WTC11 (cell line): ENCODE measurements around the gene SIRT3. TPM values are rescaled to one million over a fixed set of nuclear protein-coding genes. Genes with fewer than 3 reads are reported as not detected.

ENCODE experiments used
- ATAC-seq: fragments of 200-7000 bp; cut with Tn5 transposase; 2 replicates; pipeline ENCODE4 v1.10.0; 2021; ENCODE audit warnings: mild to moderate bottlenecking, moderate library complexity
- CTCF ChIA-PET: fragments of 300-600 bp; sonication (Branson Sonifier 250); formaldehyde crosslinking; loops from one replicate; lab custom pipeline; 2021; ENCODE audit warnings: antibody characterized with exemption; lab: Charles Lee
- POLR2A ChIA-PET: fragments of 350-600 bp; sonication (Branson Sonifier 250); formaldehyde crosslinking; loops from one replicate; lab custom pipeline; 2021; ENCODE audit warnings: antibody characterized with exemption; lab: Charles Lee
- DNase-seq: peaks from one replicate; pipeline ENCODE4 v3.0.0; 2021; ENCODE audit warnings: low spot score
- H3K27ac Mint-ChIP-seq: 2 replicates; pipeline ENCODE4 v1.8.0; 2021; ENCODE audit warnings: mixed read lengths
- H3K27me3 Mint-ChIP-seq: 2 replicates; pipeline ENCODE4 v1.8.0; 2021; ENCODE audit warnings: low read depth, mild to moderate bottlenecking, moderate library complexity, mixed read lengths
- H3K36me3 Mint-ChIP-seq: 2 replicates; pipeline ENCODE4 v1.8.0; 2021; ENCODE audit warnings: mixed read lengths
- H3K4me1 Mint-ChIP-seq: 2 replicates; pipeline ENCODE4 v1.8.0; 2022; ENCODE audit warnings: mixed read lengths
- H3K4me3 Mint-ChIP-seq: 2 replicates; pipeline ENCODE4 v1.8.0; 2021; ENCODE audit warnings: mild to moderate bottlenecking, moderate library complexity, mixed read lengths
- H3K9me3 Mint-ChIP-seq: 2 replicates; pipeline ENCODE4 v1.8.0; 2021; ENCODE audit warnings: mixed read lengths
- ATF2 ChIP-seq: sonication (generic); formaldehyde crosslinking; IDR thresholded peaks from 2 replicates; pipeline ENCODE4 v1.8.1; 2022; ENCODE audit warnings: low read depth, missing genetic modification reagents, borderline replicate concordance
- CBFB ChIP-seq: sonication (generic); formaldehyde crosslinking; IDR thresholded peaks from 2 replicates; pipeline ENCODE4 v1.8.1; 2022; ENCODE audit warnings: mild to moderate bottlenecking, low read depth, missing genetic modification reagents
- CREM ChIP-seq: sonication (generic); formaldehyde crosslinking; IDR thresholded peaks from 2 replicates; pipeline ENCODE4 v1.8.1; 2022; ENCODE audit warnings: mild to moderate bottlenecking, missing genetic modification reagents, moderate library complexity
- ERG ChIP-seq: fragments of 250-450 bp; sonication (Bioruptor Pico); IDR thresholded peaks from 2 replicates; pipeline ENCODE4 v1.8.0; 2021; ENCODE audit warnings: mild to moderate bottlenecking
- FOXK1 ChIP-seq: sonication (generic); formaldehyde crosslinking; IDR thresholded peaks from 2 replicates; pipeline ENCODE4 v1.8.0; 2022; ENCODE audit warnings: mild to moderate bottlenecking, moderate library complexity, missing genetic modification reagents
- MYBL2 ChIP-seq: sonication (generic); formaldehyde crosslinking; IDR thresholded peaks from 2 replicates; pipeline ENCODE4 v1.8.1; 2023; ENCODE audit warnings: mild to moderate bottlenecking, moderate library complexity, missing genetic modification reagents
- SMAD4 ChIP-seq: sonication (generic); formaldehyde crosslinking; IDR thresholded peaks from 2 replicates; pipeline ENCODE4 v1.8.0; 2022; ENCODE audit warnings: mild to moderate bottlenecking, missing genetic modification reagents
- SOX15 ChIP-seq: fragments of 250-450 bp; sonication (Bioruptor Pico); IDR thresholded peaks from 2 replicates; pipeline ENCODE4 v1.9.0; 2021; ENCODE audit warnings: mild to moderate bottlenecking
- TEAD1 ChIP-seq: sonication (generic); formaldehyde crosslinking; IDR thresholded peaks from 2 replicates; pipeline ENCODE4 v1.8.0; 2022; ENCODE audit warnings: mild to moderate bottlenecking, missing genetic modification reagents
- ZNF219 ChIP-seq: sonication (generic); formaldehyde crosslinking; IDR thresholded peaks from 2 replicates; pipeline ENCODE4 v1.8.0; 2023; ENCODE audit warnings: missing genetic modification reagents, mild to moderate bottlenecking, borderline replicate concordance
- ZNF425 ChIP-seq: fragments of 250-450 bp; sonication (Bioruptor Pico); conservative IDR thresholded peaks from 2 replicates; pipeline ENCODE4 v1.9.0; 2021; ENCODE audit warnings: mild to moderate bottlenecking
- total RNA-seq: library from RNA; stranded (reverse); gene quantifications from 3 replicates; pipeline ENCODE4 v1.2.3, GENCODE V29; 2021
- TF ChIP-seq, protein P1 (sequence below): sonication (generic); formaldehyde crosslinking; IDR thresholded peaks from 2 replicates; pipeline ENCODE4 v1.8.0; 2022; ENCODE audit warnings: missing genetic modification reagents
- TF ChIP-seq, protein P2 (sequence below): sonication (generic); formaldehyde crosslinking; IDR thresholded peaks from 2 replicates; pipeline ENCODE4 v1.8.0; 2023; ENCODE audit warnings: missing genetic modification reagents
- TF ChIP-seq, protein P3 (sequence below): fragments of 200-600 bp; IDR thresholded peaks from 2 replicates; pipeline ENCODE4 v1.8.0; 2022; ENCODE audit warnings: antibody characterized with exemption
- TF ChIP-seq, protein P4 (sequence below): fragments of 250-450 bp; sonication (Bioruptor Pico); IDR thresholded peaks from 2 replicates; pipeline ENCODE4 v2.1.2; 2022; ENCODE audit warnings: mild to moderate bottlenecking, moderate library complexity

The SIRT3 gene
- total RNA-seq, 1 experiment from 2014 or later = 21.0 TPM

- TF ChIP-seq ATF2 (CRISPR knock-in tag) (no peak), FOXK1 (no peak), ERG (CRISPR knock-in tag) (no peak), CBFB (no peak), ZNF425 (CRISPR knock-in tag) (no peak), CREM (no peak), MYBL2 (CRISPR knock-in tag) (no peak)
- TF ChIP-seq, protein P1, sequence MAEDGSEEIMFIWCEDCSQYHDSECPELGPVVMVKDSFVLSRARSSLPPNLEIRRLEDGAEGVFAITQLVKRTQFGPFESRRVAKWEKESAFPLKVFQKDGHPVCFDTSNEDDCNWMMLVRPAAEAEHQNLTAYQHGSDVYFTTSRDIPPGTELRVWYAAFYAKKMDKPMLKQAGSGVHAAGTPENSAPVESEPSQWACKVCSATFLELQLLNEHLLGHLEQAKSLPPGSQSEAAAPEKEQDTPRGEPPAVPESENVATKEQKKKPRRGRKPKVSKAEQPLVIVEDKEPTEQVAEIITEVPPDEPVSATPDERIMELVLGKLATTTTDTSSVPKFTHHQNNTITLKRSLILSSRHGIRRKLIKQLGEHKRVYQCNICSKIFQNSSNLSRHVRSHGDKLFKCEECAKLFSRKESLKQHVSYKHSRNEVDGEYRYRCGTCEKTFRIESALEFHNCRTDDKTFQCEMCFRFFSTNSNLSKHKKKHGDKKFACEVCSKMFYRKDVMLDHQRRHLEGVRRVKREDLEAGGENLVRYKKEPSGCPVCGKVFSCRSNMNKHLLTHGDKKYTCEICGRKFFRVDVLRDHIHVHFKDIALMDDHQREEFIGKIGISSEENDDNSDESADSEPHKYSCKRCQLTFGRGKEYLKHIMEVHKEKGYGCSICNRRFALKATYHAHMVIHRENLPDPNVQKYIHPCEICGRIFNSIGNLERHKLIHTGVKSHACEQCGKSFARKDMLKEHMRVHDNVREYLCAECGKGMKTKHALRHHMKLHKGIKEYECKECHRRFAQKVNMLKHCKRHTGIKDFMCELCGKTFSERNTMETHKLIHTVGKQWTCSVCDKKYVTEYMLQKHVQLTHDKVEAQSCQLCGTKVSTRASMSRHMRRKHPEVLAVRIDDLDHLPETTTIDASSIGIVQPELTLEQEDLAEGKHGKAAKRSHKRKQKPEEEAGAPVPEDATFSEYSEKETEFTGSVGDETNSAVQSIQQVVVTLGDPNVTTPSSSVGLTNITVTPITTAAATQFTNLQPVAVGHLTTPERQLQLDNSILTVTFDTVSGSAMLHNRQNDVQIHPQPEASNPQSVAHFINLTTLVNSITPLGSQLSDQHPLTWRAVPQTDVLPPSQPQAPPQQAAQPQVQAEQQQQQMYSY (CRISPR knock-in tag) = no peak
- TF ChIP-seq, all 79 proteins: peak for 0
Measured at GRCh38 chr11:213111-213510, 23.0 kb downstream of the SIRT3 start (continued).

DNA sequence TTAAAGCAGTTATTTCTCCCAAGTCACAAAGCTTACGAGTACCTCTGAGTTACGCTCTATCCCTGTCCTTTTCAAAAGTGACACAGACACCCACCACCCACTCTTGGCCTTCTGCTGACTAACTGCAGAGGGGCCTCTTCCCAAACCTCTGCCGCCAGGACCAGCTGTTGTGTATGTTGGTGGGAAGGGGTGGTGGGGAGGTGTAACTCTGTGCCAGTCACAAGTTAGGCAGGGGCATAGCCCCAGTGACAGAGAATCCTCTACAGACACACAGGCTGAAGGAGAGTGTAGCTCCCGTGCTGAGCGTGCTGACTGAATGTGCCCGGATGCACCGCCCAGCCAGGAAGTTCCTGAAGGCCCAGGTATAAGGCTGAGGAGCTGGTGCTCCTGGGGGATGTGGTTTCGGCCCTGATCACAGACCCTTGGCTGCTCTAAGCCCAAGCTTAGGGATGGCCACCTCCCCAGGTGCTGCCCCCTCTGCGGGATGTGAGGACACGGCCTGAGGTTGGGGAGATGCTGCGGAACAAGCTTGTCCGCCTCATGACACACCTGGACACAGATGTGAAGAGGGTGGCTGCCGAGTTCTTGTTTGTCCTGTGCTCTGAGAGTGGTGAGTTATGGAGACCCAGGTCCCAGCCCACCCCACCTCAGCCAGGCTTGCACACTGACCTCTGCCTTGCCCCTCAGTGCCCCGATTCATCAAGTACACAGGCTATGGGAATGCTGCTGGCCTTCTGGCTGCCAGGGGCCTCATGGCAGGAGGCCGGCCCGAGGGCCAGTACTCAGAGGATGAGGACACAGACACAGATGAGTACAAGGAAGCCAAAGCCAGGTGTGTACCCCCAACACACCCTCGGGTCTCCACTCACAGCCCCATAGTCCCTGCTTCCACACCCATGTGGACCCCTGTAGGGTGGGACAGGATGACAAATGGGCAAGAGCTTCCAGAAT, 23.7 kb downstream of the SIRT3 start:
- ChIA-PET CTCF (interaction anchor here (0.7 to 3.2 kb wide), 2 partner anchors 39 to 94 kb away, joined by 3 to 10 read pairs; no protein-coding TSS in a partner anchor), POLR2A (no interaction called here)
- no peaks in the 10 kb centered on the region for H3K27me3 Mint-ChIP-seq
- H3K9me3 Mint-ChIP-seq = no peaks in the 10 kb centered on the region
- 0 out of 2 replicates have a peak, but pooled peaks cover 4% of the 10 kb centered on the region for H3K4me1 Mint-ChIP-seq
- H3K4me3 Mint-ChIP-seq = no peak overlapping the region
- no peak for ATAC-seq
- H3K36me3 Mint-ChIP-seq = peaks cover 41% of the 10 kb centered on the region
- no peak for DNase-seq
- no peak overlapping the region for H3K27ac Mint-ChIP-seq
- TF ChIP-seq ATF2 (CRISPR knock-in tag) (no peak), TEAD1 (CRISPR knock-in tag) (no peak), SMAD4 (CRISPR knock-in tag) (no peak), SOX15 (no peak), ZNF219 (no peak)
- TF ChIP-seq, protein P2, sequence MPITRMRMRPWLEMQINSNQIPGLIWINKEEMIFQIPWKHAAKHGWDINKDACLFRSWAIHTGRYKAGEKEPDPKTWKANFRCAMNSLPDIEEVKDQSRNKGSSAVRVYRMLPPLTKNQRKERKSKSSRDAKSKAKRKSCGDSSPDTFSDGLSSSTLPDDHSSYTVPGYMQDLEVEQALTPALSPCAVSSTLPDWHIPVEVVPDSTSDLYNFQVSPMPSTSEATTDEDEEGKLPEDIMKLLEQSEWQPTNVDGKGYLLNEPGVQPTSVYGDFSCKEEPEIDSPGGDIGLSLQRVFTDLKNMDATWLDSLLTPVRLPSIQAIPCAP (CRISPR knock-in tag) = no peak
- TF ChIP-seq, protein P3, sequence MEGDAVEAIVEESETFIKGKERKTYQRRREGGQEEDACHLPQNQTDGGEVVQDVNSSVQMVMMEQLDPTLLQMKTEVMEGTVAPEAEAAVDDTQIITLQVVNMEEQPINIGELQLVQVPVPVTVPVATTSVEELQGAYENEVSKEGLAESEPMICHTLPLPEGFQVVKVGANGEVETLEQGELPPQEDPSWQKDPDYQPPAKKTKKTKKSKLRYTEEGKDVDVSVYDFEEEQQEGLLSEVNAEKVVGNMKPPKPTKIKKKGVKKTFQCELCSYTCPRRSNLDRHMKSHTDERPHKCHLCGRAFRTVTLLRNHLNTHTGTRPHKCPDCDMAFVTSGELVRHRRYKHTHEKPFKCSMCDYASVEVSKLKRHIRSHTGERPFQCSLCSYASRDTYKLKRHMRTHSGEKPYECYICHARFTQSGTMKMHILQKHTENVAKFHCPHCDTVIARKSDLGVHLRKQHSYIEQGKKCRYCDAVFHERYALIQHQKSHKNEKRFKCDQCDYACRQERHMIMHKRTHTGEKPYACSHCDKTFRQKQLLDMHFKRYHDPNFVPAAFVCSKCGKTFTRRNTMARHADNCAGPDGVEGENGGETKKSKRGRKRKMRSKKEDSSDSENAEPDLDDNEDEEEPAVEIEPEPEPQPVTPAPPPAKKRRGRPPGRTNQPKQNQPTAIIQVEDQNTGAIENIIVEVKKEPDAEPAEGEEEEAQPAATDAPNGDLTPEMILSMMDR = no peak
- TF ChIP-seq, protein P4, sequence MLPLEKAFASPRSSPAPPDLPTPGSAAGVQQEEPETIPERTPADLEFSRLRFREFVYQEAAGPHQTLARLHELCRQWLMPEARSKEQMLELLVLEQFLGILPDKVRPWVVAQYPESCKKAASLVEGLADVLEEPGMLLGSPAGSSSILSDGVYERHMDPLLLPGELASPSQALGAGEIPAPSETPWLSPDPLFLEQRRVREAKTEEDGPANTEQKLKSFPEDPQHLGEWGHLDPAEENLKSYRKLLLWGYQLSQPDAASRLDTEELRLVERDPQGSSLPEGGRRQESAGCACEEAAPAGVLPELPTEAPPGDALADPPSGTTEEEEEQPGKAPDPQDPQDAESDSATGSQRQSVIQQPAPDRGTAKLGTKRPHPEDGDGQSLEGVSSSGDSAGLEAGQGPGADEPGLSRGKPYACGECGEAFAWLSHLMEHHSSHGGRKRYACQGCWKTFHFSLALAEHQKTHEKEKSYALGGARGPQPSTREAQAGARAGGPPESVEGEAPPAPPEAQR (CRISPR knock-in tag) = no peak
